ENCODE measurements around the gene RCC1. TPM values are rescaled to one million over a fixed set of nuclear protein-coding genes. Genes with fewer than 3 reads are reported as not detected.
A peak's percentile ranks its signal among the peaks of the same experiment; 100 is the strongest.

RCC1 gene
- total and polyA plus RNA-seq, 8 donors, result 5.4 to 18.5 (median 11.9) TPM

- no peak overlapping the region for H3K27ac ChIP-seq
- no peaks in the 10 kb centered on the region for H3K27me3 ChIP-seq
- no peak overlapping the region for H3K4me3 ChIP-seq
- TF ChIP-seq, protein P1, sequence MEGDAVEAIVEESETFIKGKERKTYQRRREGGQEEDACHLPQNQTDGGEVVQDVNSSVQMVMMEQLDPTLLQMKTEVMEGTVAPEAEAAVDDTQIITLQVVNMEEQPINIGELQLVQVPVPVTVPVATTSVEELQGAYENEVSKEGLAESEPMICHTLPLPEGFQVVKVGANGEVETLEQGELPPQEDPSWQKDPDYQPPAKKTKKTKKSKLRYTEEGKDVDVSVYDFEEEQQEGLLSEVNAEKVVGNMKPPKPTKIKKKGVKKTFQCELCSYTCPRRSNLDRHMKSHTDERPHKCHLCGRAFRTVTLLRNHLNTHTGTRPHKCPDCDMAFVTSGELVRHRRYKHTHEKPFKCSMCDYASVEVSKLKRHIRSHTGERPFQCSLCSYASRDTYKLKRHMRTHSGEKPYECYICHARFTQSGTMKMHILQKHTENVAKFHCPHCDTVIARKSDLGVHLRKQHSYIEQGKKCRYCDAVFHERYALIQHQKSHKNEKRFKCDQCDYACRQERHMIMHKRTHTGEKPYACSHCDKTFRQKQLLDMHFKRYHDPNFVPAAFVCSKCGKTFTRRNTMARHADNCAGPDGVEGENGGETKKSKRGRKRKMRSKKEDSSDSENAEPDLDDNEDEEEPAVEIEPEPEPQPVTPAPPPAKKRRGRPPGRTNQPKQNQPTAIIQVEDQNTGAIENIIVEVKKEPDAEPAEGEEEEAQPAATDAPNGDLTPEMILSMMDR (IDR thresholded peaks at IDR 0.05), result no peak
- intact Hi-C loops (cut with DNase I), result no loop called here
- H3K36me3 ChIP-seq, result peaks cover 0 to 22% (median 17%) of the 10 kb centered on the region in 3 donors
- FAIRE-seq (no peak), ATAC-seq (no peak), DNase-seq (no peak)
- H3K4me1 ChIP-seq, result peaks cover 6 to 13% (median 7%) of the 10 kb centered on the region in 3 donors
- WGBS, 2 donors, result 75 to 83% methylated on average over 6 of the region's 6 CpGs
- no peaks in the 10 kb centered on the region for H3K9me3 ChIP-seq
Observed at GRCh38 chr1:28577738-28578536, 72.1 kb downstream of the RCC1 start.

DNA sequence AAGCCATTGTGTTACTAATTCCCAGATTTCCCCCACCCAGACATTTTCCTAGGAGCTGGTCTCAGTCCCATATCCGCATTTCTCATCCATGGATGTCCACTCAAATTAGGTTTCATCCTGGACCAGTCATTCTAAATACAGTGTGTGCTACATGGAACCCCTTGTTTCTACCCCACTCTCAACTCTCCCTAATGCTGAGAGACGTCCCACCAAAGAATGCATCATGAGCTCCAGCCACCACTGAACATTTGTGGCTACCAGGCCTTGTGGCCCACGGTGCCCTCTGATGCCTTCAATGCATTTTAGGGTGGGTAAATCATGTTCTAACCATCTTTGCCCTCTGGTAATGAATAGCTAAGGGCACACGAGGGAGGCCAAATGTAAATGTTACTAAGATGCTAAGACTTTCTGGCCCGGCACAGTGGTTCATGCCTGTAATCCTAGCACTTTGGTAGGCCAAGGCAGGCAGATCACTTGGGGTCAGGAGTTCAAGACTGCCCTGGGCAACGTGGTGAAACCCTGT is 72.9 kb downstream of the RCC1 start:
- WGBS, 2 donors, result 76 to 84% methylated on average over 6 of the region's 6 CpGs
- Histone ChIP-seq H3K4me1 (peaks cover 6 to 13% (median 7%) of the 10 kb centered on the region in 3 donors), H3K36me3 (peaks cover 0 to 18% (median 17%) of the 10 kb centered on the region in 3 donors), H3K27ac (no peak overlapping the region), H3K4me3 (no peak overlapping the region), H3K27me3 (no peaks in the 10 kb centered on the region), H3K9me3 (no peaks in the 10 kb centered on the region)
- TF ChIP-seq, protein P1 (IDR thresholded peaks at IDR 0.05), result no peak
- no peak for DNase-seq
- no peak for ATAC-seq
- intact Hi-C loops (cut with DNase I), result no loop called here
- no peak for FAIRE-seq

DNA sequence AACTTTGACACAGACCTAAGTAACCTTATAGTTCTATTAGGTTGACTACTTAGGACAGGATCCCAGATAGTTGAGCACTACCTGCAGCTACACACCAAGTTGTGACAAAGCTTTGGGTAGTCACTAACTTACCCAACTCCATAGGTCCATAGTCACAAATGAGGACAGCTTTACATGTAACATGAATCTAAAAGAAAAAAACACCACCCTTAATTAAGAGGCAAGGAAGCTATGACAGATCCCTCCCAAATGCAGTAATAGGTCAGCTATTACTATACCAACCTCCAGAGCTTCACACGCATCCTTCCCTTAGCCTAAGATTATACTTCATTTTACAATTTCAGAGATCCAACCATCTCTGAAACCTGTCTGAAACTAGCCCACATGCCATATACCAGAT is 73.6 kb downstream of the RCC1 start:
- FAIRE-seq, result no peak

DNA sequence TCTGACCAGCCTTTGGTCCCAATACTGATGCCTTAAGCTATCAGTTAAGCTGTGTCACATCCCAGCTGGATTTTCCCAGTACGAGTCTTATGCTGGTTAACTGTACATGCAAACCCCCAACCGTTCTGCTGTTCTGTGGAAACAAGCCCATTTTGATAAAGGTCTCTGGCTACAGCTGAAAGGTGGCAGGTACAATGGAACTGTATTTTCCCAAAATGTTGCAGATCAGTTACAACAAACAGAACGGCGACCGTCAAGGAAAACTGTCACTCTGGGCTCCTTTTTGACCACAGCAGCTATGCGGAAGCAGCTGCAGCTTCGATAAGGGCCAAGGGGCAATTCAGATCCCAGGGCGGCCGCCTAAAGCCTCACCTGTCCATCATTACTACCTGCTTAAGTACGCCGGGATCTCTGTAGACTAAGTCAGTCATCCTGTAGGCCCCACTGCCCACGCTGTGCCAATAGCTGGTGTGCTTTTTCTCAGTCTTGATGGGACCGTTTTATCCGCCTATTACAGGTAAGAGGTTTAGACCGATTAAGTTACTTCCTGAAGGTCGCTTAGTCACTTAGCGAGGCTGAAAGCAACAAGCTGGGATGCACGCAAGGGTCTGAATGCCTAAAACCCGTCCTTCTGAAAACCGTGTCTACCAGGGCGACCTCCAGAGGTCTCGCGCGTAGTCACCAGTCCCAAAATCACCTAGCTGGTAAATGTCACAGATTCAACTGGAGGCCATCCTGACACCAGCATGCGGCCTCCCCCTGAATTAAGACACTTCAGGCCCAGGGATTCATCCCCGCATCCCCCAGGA is 75.1 kb downstream of the RCC1 start:
- intact Hi-C loops (cut with DNase I), result no loop called here
- Histone ChIP-seq H3K9me3 (no peaks in the 10 kb centered on the region), H3K27me3 (no peaks in the 10 kb centered on the region), H3K36me3 (peaks cover 0 to 17% (median 11%) of the 10 kb centered on the region in 3 donors), H3K4me1 (peaks cover 6 to 13% (median 7%) of the 10 kb centered on the region in 3 donors), H3K27ac (peak overlapping the region; percentile 46 to 86 (median 71)), H3K4me3 (peak overlapping the region; percentile 69 to 77 (median 71))
- FAIRE-seq (no peak), ATAC-seq (peak; percentile 19 to 45 (median 40)), DNase-seq (peak in 3 of 6 donors; percentile 34 to 58 (median 35))
- TF ChIP-seq, protein P1 (IDR thresholded peaks at IDR 0.05), result no peak
- WGBS, 2 donors, result 0 to 1% methylated on average over 26 of the region's 26 CpGs

More for the DNA sequence above, 73.6 kb downstream of the RCC1 start:
- peaks cover 6 to 13% (median 7%) of the 10 kb centered on the region in 3 donors for H3K4me1 ChIP-seq
- 76 to 86% methylated on average over 1 of the region's 1 CpG for WGBS, 2 donors
- TF ChIP-seq, protein P1 (IDR thresholded peaks at IDR 0.05), result no peak
- ATAC-seq (no peak), DNase-seq (no peak)
- H3K9me3 ChIP-seq, result no peaks in the 10 kb centered on the region
- no peak overlapping the region for H3K27ac ChIP-seq
- intact Hi-C loops (cut with DNase I), result no loop called here
- peaks cover 0 to 17% (median 14%) of the 10 kb centered on the region in 3 donors for H3K36me3 ChIP-seq
- H3K4me3 ChIP-seq, result peak overlapping the region in 1 of 4 donors; percentile 69
- H3K27me3 ChIP-seq, result no peaks in the 10 kb centered on the region

Measured in pancreas (tissue), 10 donors.